HCT116 (cell line): ENCODE measurements around the gene TGFBR1. TPM values are rescaled to one million over a fixed set of nuclear protein-coding genes. Genes with fewer than 3 reads are reported as not detected.

Experiments used
- ATAC-seq: fragments of 200-7000 bp; cut with Tn5 transposase; 2 replicates; pipeline ENCODE4 v1.9.1; 2020; ENCODE audit warnings: mild to moderate bottlenecking, moderate library complexity
- BruUV-seq: library from RNA; stranded (reverse); fragments of 400-500 nt; replicated peaks from 2 replicates; lab custom pipeline; 2021; lab: Mats Ljungman, UMichigan
- CTCF ChIA-PET: fragments of 300-600 bp; sonication (Branson Sonifier 250); formaldehyde crosslinking; loops from one replicate; lab custom pipeline; 2021; ENCODE audit warnings: antibody characterized with exemption; lab: Charles Lee
- POLR2A ChIA-PET: fragments of 300-600, 350-600 bp; sonication (Branson Sonifier 250); formaldehyde crosslinking; loops from one replicate; lab custom pipeline; 2021; ENCODE audit warnings: antibody characterized with exemption; lab: Charles Lee
- RAD21 ChIA-PET, 2 experiments: fragments of 300-600 bp; sonication (Branson Sonifier 250); formaldehyde crosslinking; loops; one replicate each; lab custom pipeline; 2023; ENCODE audit warnings: low total read pairs in 2 of 2; ENCODE audit not compliant: uncharacterized antibody in 2 of 2, unreplicated experiment in 2 of 2, low non-redundant PET in 1 of 2; lab: Charles Lee
- DNase-seq: peaks from one replicate; pipeline ENCODE4 v3.0.0-alpha.2; 2010; ENCODE audit warnings: low read depth, low spot score
- H2AFZ ChIP-seq: fragments of 200-600 bp; shearing (Covaris generic), sonication (generic); 2 replicates; pipeline ENCODE4 v1.6.1; 2017; ENCODE audit warnings: low read depth, mixed run types, mixed read lengths, antibody characterized with exemption, low read length; ENCODE audit not compliant: poor library complexity, severe bottlenecking
- H3K27ac ChIP-seq: 2 replicates; pipeline ENCODE4 v1.5.1; 2012; ENCODE audit warnings: low read depth, low read length
- H3K27me3 ChIP-seq: fragments of 200-600 bp; sonication (generic); 2 replicates; pipeline ENCODE4 v1.6.1; 2016; ENCODE audit warnings: mixed run types, low read length, mixed read lengths; ENCODE audit not compliant: insufficient read depth
- H3K36me3 ChIP-seq, 2 experiments: fragments of 200-500 bp in 1 of 2; fragments of 200-600 bp in 1 of 2; sonication (Bioruptor generic) in 1 of 2; sonication (generic) in 1 of 2; 2 replicates each; pipeline versions ENCODE4 v1.5.1 to v1.6.1; 2014 to 2016; ENCODE audit warnings: low read length in 2 of 2, inconsistent platforms in 1 of 2, mixed read lengths in 1 of 2, mixed run types in 1 of 2; ENCODE audit not compliant: insufficient read depth in 2 of 2, control insufficient read depth in 1 of 2
- H3K4me1 ChIP-seq, 2 experiments: fragments of 200-600 bp in 1 of 2; sonication (generic) in 1 of 2; 2 replicates each; pipeline versions ENCODE4 v1.5.1 to v1.6.1; 2012 to 2017; ENCODE audit warnings: low read length in 2 of 2, inconsistent platforms in 1 of 2, mild to moderate bottlenecking in 1 of 2, mixed read lengths in 1 of 2, mixed run types in 1 of 2, moderate library complexity in 1 of 2; ENCODE audit not compliant: insufficient read depth in 2 of 2, control insufficient read depth in 1 of 2
- H3K4me2 ChIP-seq: fragments of 200-600 bp; sonication (generic); 2 replicates; pipeline ENCODE4 v1.6.1; 2017; ENCODE audit warnings: mixed run types, low read length, mixed read lengths
- H3K4me3 ChIP-seq, 2 experiments: fragments of 200-600 bp in 1 of 2; sonication (generic) in 1 of 2; replicated peaks in 1 of 2; 2 replicates each; pipeline ENCODE4 v1.5.1; 2011 to 2016; ENCODE audit warnings: low read length in 2 of 2, control low read depth in 1 of 2, low read depth in 1 of 2, mild to moderate bottlenecking in 1 of 2, mixed read lengths in 1 of 2, mixed run types in 1 of 2
- H3K79me2 ChIP-seq: fragments of 200-600 bp; sonication (generic); 2 replicates; pipeline ENCODE4 v1.6.1; 2017; ENCODE audit warnings: mild to moderate bottlenecking, mixed run types, low read length, moderate library complexity, mixed read lengths; ENCODE audit not compliant: insufficient read depth
- H3K9ac ChIP-seq: fragments of 200-600 bp; sonication (generic); 2 replicates; pipeline ENCODE4 v1.6.1; 2016; ENCODE audit warnings: low read length, mixed read lengths
- H3K9me2 ChIP-seq: fragments of 200-600 bp; sonication (generic), shearing (Covaris generic); 2 replicates; pipeline ENCODE4 v1.6.1; 2017; ENCODE audit warnings: mixed run types, mild to moderate bottlenecking, moderate library complexity; ENCODE audit not compliant: insufficient read depth
- H3K9me3 ChIP-seq, 2 experiments: fragments of 200-500 bp in 1 of 2; fragments of 200-600 bp in 1 of 2; sonication (Bioruptor generic) in 1 of 2; sonication (generic) in 1 of 2; 2 replicates each; pipeline ENCODE4 v1.6.1; 2014 to 2017; ENCODE audit warnings: low read length in 2 of 2, mixed read lengths in 2 of 2, inconsistent platforms in 1 of 2, low read depth in 1 of 2, mild to moderate bottlenecking in 1 of 2, mixed run types in 1 of 2, moderate library complexity in 1 of 2; ENCODE audit not compliant: control insufficient read depth in 1 of 2, insufficient read depth in 1 of 2
- H4K20me1 ChIP-seq: fragments of 200-600 bp; sonication (generic), shearing (Covaris generic); 2 replicates; pipeline ENCODE4 v1.6.1; 2017; ENCODE audit warnings: mixed run types, mild to moderate bottlenecking, moderate library complexity; ENCODE audit not compliant: insufficient read depth
- CBX3 ChIP-seq: IDR thresholded peaks from 2 replicates; pipeline ENCODE4 v1.6.1; 2012; ENCODE audit warnings: low read depth
- EGR1 ChIP-seq: IDR thresholded peaks from 2 replicates; pipeline ENCODE4 v1.6.1; 2012; ENCODE audit warnings: low read depth
- ELF1 ChIP-seq: IDR thresholded peaks from 2 replicates; pipeline ENCODE4 v1.6.1; 2012; ENCODE audit warnings: low read depth, borderline replicate concordance
- EZH2 ChIP-seq: fragments of 200-600 bp; sonication (generic); IDR thresholded peaks from 2 replicates; pipeline ENCODE4 v1.6.1; 2017; ENCODE audit warnings: antibody characterized with exemption, mixed run types
- EZH2phosphoT487 ChIP-seq: fragments of 200-600 bp; IDR thresholded peaks from 2 replicates; pipeline ENCODE4 v1.6.1; 2018; ENCODE audit warnings: antibody characterized with exemption, borderline replicate concordance
- JUND ChIP-seq: IDR thresholded peaks from 2 replicates; pipeline ENCODE4 v1.6.1; 2012
- MAX ChIP-seq: IDR thresholded peaks from 2 replicates; pipeline ENCODE4 v1.6.1; 2012
- POLR2A ChIP-seq: IDR thresholded peaks from 2 replicates; pipeline ENCODE4 v1.7.0; 2011; ENCODE audit warnings: borderline replicate concordance; ENCODE audit not compliant: insufficient read depth, insufficient read length; ENCODE audit errors: extremely low read depth
- POLR2AphosphoS5 ChIP-seq: IDR thresholded peaks from 2 replicates; pipeline ENCODE4 v1.6.1; 2011; ENCODE audit warnings: mild to moderate bottlenecking, low read depth, low read length, moderate library complexity
- RAD21 ChIP-seq: IDR thresholded peaks from 2 replicates; pipeline ENCODE4 v1.6.1; 2012; ENCODE audit warnings: low read depth, mild to moderate bottlenecking
- SIN3A ChIP-seq: IDR thresholded peaks from 2 replicates; pipeline ENCODE4 v1.6.1; 2012; ENCODE audit warnings: low read depth
- SP1 ChIP-seq: IDR thresholded peaks from 2 replicates; pipeline ENCODE4 v1.6.1; 2012; ENCODE audit warnings: low read depth
- SRF ChIP-seq: IDR thresholded peaks from 2 replicates; pipeline ENCODE4 v1.6.1; 2012; ENCODE audit warnings: low read depth
- TCF7L2 ChIP-seq: IDR thresholded peaks from 2 replicates; pipeline ENCODE4 v1.7.0; 2011; ENCODE audit warnings: borderline replicate concordance, inconsistent platforms; ENCODE audit not compliant: insufficient read depth, insufficient read length; ENCODE audit errors: extremely low read depth
- YY1 ChIP-seq: IDR thresholded peaks from 2 replicates; pipeline ENCODE4 v1.6.1; 2011; ENCODE audit warnings: low read length, low read depth, moderate library complexity, mild to moderate bottlenecking; ENCODE audit not compliant: insufficient replicate concordance; ENCODE audit errors: extremely low read depth
- ZBTB33 ChIP-seq: IDR thresholded peaks from 2 replicates; pipeline ENCODE4 v1.6.1; 2011; ENCODE audit warnings: mild to moderate bottlenecking, low read length, moderate library complexity; ENCODE audit not compliant: insufficient replicate concordance; ENCODE audit errors: extremely low read depth
- ZFX ChIP-seq: fragments of 450-650 bp; IDR thresholded peaks from 2 replicates; pipeline ENCODE4 v1.6.1; 2017
- ZNF274 ChIP-seq: fragments of 200-500 bp; sonication (Bioruptor generic); IDR thresholded peaks from 2 replicates; pipeline ENCODE4 v1.6.1; 2014; ENCODE audit warnings: mild to moderate bottlenecking, low read depth, low read length, inconsistent platforms
- intact Hi-C: fragments of 100-400 bp; cut with micrococcal nuclease; formaldehyde crosslinking; loops from 2 replicates; pipeline ENCODE4 v1.10.0; 2022
- total RNA-seq: library from RNA; stranded (reverse); gene quantifications from one replicate; pipeline ENCODE4 v1.2.1, GENCODE V29; 2021; ENCODE audit not compliant: unreplicated experiment
- TF ChIP-seq, protein P1 (sequence below): IDR thresholded peaks from 2 replicates; pipeline ENCODE4 v1.6.1; 2012; ENCODE audit warnings: low read depth
- TF ChIP-seq, protein P2 (sequence below): IDR thresholded peaks from 2 replicates; pipeline ENCODE4 v1.6.1; 2012

Gene TGFBR1
- total RNA-seq, 1 experiment from 2014 or later: 26.6 TPM

DNA sequence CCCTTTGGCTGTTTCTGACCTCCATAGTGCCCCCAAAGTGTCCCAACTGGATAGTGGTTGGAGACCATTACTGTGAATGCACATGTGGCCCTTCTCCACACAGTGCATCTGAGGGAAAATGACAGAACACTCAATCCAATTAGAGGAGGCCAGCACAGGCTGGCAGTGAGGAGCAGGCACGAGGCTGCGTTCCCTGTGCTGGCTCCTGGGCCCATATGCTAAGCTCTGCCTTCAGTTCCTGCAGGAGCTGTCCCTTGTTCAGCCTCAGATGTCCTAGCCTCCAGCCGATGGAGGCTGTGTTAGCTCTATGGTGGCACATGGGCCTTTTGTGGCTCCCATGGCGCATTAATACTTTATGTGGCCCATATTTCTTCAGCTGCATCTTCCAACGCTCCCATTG lies 81.0 kb downstream of the TGFBR1 start:
- Histone ChIP-seq H3K27ac (no peak overlapping the region), H3K4me3 (no peak overlapping the region)
- POLR2A ChIA-PET: interaction anchor here (0.6 kb wide), 1 partner anchor 10 kb away, joined by 3 read pairs; no protein-coding TSS in a partner anchor

More for the DNA sequence above, 81.0 kb downstream of the TGFBR1 start:
- intact Hi-C loops: loop anchor here (10.0 kb wide), 3 partner anchors 619 to 1039 kb away; no protein-coding TSS in a partner anchor
- H3K79me2 ChIP-seq: no peaks in the 10 kb centered on the region
- RAD21 ChIA-PET: interaction anchor here in 1 of 2 experiments (1.0 kb wide), 1 partner anchor 47 kb away, joined by 3 read pairs; no protein-coding TSS in a partner anchor
- H3K4me2 ChIP-seq: no peak overlapping the region
- CTCF ChIA-PET: interaction anchor here (2.1 kb wide), 1 partner anchor 1139 kb away, joined by 4 read pairs; no protein-coding TSS in a partner anchor
- BruUV-seq: no TSS peak
- H3K9me3 ChIP-seq: no peaks in the 10 kb centered on the region
- no peak overlapping the region for H2AFZ ChIP-seq
- no peaks in the 10 kb centered on the region for H3K9me2 ChIP-seq
- peaks cover 6% of the 10 kb centered on the region; the same call in 1 of the 2 replicates for H3K27me3 ChIP-seq
- no peaks in the 10 kb centered on the region for H3K36me3 ChIP-seq
- H3K4me1 ChIP-seq: peaks cover 0 to 4% of the 10 kb centered on the region in 2 experiments; a peak in 1 of 4 replicates
- no peak overlapping the region for H3K9ac ChIP-seq
- no peaks in the 10 kb centered on the region for H4K20me1 ChIP-seq
- DNase-seq (no peak), ATAC-seq (no peak)
- TF ChIP-seq, protein P1, sequence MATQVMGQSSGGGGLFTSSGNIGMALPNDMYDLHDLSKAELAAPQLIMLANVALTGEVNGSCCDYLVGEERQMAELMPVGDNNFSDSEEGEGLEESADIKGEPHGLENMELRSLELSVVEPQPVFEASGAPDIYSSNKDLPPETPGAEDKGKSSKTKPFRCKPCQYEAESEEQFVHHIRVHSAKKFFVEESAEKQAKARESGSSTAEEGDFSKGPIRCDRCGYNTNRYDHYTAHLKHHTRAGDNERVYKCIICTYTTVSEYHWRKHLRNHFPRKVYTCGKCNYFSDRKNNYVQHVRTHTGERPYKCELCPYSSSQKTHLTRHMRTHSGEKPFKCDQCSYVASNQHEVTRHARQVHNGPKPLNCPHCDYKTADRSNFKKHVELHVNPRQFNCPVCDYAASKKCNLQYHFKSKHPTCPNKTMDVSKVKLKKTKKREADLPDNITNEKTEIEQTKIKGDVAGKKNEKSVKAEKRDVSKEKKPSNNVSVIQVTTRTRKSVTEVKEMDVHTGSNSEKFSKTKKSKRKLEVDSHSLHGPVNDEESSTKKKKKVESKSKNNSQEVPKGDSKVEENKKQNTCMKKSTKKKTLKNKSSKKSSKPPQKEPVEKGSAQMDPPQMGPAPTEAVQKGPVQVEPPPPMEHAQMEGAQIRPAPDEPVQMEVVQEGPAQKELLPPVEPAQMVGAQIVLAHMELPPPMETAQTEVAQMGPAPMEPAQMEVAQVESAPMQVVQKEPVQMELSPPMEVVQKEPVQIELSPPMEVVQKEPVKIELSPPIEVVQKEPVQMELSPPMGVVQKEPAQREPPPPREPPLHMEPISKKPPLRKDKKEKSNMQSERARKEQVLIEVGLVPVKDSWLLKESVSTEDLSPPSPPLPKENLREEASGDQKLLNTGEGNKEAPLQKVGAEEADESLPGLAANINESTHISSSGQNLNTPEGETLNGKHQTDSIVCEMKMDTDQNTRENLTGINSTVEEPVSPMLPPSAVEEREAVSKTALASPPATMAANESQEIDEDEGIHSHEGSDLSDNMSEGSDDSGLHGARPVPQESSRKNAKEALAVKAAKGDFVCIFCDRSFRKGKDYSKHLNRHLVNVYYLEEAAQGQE: no peak
- no peak for TF ChIP-seq ELF1
- no peak for TF ChIP-seq ZNF274
- TF ChIP-seq CBX3: no peak
- no peak for TF ChIP-seq ZBTB33
- no peak for TF ChIP-seq EGR1
- TF ChIP-seq POLR2A: no peak
- TF ChIP-seq EZH2phosphoT487: no peak
- no peak for TF ChIP-seq RAD21
- TF ChIP-seq SIN3A: no peak
- no peak for TF ChIP-seq SP1
- TF ChIP-seq TCF7L2: no peak
- TF ChIP-seq ZFX: no peak
- TF ChIP-seq, protein P2, sequence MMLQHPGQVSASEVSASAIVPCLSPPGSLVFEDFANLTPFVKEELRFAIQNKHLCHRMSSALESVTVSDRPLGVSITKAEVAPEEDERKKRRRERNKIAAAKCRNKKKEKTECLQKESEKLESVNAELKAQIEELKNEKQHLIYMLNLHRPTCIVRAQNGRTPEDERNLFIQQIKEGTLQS: no peak
- no peak for TF ChIP-seq JUND
- no peak for TF ChIP-seq YY1
- TF ChIP-seq MAX: no peak
- no peak for TF ChIP-seq POLR2AphosphoS5
- no peak for TF ChIP-seq SRF
- TF ChIP-seq EZH2: no peak
